AG08396 (cell line): ENCODE measurements around the gene BCAR3.

Experiments
- DNase-seq: peaks from one replicate; pipeline ENCODE4 v3.0.0; 2012; ENCODE audit warnings: low spot score, mixed read lengths

The BCAR3 gene

DNA sequence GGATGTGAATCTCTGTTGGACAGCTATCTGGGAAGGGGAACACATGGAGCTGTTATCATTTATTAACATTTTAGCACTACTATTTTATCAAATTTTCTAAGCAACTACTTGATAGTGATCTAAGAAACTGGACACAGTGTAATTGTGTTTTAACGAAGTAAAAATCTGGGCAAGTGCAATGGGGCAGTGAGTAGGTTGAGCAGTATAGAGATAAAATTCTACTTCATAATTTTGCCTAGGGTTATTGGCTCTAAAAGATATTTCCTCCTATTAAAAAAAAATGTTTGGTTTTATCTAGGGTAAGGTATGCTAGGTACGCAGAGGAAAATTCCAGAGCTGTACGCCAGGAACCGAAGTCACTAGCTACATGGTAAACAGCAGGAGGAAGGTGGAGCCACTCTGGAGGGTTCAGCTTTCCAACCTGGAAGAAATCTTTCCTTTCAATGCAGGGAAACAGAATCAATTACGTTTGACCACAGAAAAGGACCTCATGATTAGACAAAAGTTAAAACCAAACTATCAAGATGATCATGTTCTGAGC is 43.3 kb downstream of the BCAR3 start:
- DNase-seq, result no peak

DNA sequence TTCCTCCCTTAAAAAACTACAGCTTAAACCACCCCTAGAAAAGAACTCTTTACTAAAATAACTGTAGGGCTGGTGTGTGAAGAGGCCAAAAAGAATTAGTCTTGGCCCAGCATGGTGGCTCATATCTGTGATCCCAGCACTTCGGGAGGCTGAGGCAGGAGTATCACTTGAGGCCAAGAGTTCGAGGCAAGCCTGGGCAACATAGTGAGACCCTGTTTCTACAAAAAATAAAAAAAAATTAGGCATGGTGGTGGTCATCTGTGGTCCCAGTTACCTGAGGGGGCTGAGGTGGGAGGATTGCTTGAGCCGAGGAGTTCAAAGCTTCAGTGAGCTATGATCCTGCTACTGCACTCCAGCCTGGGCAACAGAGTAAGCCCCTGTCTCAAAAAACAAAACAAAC is 44.9 kb downstream of the BCAR3 start:
- DNase-seq, result no peak

DNA sequence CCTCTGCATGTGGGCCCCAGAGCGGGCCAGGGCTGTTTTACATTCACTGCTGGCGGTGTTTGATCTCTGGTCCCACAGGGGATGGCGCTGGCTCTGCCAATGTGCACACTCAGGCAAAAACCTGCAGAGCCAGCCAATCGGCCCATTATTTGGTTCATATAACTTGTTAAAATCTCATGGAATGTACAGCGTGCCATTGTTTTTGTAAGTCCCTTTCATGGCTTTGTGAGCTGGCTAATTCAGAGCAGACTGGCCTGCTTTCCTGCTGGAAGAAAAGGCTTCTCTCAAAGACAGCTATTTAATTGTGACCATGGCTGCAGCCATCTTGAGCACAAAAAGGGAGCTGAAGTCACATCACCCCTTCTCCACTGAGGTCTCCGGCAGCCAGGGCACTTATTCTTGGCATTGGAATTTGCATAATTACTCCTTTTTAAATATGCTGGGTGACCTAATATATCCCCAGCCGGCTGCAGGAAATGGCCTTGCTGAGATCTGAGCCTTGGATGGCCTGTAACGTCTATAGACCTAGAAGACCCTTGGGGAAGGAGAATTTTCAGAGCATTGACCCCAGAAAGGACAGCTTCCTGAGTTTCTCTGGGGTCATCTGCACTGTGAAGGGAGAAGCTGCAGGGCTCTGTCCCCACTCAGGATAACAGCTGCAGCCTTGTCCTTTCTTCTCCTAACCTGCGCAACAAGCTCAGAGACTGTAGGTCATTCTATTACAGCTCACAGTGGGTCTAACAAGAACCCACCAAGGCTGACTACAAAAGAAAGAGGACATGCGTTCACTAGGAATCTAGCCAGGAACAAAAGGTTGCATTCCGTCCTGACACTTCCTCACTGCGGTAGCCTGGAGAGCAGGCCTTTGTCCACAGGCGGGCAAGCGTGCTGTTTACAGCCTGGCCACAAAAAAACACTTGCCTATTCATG is 45.8 kb downstream of the BCAR3 start:
- DNase-seq, result no peak

DNA sequence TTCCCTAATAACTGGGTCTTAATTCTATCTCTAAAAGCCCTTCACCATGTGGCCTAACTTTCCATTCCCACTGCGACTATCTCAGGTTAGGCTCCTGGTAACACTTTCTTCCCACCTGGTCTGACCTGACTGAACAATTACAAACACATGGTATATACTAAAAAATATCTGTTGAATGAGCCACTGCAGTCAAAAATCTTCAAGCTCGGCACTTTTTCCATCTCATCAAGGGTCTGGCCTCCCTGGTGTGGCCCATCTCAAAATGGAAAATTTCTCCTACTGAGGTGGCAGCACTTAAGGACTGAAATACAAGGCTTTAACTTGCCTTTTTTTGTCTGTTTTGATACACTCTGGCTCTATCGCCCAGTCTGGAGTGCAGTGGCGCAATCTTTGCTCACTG is 48.3 kb downstream of the BCAR3 start:
- DNase-seq, result no peak

DNA sequence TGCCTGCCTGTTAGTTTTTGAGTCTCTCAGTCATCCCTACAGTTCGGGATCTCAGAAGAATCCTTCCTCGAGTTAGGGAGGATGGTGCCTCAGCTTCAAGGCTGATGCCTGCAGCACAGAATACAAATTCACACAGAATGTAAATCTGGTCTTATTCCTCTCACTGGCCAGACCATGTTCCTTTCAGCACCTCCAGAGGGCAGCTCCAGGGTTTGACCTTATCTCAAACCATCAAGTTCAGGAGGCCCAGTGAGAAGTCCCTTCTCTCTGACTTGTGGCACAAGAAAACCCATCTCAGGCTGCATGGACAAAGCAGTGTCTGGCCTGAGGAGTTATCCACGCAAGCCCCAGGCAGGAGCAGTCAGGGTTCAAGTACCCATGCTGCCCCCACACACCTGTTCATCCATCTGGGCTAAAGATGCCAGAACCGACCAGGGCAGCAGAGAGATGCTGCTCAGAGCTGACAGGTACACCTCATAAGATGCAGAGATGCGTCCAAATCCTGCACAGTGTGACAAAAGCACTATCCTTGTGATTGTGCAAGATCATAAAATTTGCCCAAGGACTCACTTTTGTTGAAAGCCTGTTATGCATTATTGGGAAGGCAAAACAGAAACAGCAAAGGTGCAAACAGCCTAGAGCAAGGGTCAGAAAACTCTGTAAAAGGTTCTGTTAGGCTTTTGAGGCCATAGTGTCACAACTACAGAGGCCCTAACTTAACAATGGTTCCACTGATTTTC is 49.8 kb downstream of the BCAR3 start:
- no peak for DNase-seq

DNA sequence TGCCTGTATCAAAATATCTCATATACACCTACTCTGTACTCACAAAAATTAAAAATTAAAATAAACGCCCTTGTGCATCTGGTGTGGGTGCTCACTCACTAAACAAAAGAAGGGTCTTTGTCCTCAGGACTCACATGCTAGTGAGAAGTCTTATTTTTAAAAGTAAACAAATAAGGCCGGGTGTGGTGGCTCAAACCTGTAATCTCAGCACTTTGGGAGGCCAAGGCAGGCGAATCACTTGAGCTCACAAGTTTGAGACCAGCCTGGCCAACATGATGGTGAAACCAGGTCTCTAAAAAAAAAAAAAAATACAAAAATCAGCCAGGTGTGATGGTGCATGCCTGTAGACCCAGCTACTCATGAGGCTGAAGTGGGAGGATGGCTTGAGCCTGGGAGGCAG is 51.5 kb downstream of the BCAR3 start:
- DNase-seq, result no peak

DNA sequence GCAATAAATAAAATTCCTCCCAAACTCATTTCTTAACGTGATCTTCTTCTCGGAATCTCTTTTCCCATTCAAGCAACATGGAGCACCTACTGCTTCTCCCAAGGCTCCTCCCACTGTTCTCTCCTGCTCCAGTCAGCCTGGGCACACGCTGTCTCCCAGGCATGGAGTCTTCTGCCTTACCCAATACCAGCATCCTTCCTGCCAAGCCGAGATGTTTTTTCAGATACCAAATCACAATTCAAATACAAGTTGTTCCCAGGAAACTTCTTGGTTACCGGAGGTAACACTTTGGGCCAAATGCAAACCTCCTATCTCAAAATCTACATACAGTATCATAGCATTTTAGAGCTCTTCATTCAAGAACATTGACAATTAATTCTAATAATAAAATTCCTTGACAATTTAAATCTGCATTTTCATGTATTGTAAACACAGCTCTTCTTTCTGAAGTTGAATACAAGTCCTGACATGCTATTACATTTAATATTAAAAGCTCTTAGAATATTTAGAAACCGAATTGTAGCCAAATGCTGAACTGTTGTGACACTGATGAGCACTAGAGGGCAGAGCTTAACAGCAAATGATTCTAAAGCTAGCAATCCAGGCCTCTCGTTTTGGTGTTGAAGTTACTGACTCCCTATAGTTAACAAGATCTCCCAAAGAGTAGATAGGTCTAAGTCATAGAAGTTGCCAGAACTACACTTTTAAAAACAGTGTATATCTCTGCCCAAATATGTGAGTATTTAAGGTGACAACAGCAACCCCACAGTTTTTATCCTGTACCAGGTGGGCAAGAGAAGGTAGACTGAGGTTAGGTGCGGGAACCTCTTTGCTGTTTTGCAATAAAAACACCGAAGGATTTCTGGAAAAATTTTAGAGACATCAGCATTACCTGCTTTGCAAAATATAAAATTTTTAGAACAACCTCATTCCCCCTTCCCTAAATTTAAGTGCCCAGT is 52.3 kb downstream of the BCAR3 start:
- peak; percentile 46 for DNase-seq

DNA sequence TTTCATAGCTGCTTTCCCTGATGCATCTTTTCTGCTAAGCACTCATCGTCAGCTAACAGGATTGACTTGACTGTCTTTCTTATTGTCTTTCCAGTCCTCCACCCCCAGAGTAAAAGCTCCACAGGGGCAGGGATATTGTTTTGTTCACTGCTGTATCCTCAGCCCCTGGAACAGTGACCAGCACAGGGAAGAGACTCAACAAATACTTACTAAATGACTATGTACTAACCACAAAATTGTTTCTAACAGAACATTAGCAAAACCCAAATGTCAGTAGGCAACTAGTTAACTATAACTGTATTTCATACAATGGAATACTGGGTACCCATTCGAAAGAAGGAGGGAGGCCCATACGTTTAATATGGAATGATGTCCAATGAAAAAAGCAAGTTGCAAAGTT is 53.0 kb downstream of the BCAR3 start:
- no peak for DNase-seq

DNA sequence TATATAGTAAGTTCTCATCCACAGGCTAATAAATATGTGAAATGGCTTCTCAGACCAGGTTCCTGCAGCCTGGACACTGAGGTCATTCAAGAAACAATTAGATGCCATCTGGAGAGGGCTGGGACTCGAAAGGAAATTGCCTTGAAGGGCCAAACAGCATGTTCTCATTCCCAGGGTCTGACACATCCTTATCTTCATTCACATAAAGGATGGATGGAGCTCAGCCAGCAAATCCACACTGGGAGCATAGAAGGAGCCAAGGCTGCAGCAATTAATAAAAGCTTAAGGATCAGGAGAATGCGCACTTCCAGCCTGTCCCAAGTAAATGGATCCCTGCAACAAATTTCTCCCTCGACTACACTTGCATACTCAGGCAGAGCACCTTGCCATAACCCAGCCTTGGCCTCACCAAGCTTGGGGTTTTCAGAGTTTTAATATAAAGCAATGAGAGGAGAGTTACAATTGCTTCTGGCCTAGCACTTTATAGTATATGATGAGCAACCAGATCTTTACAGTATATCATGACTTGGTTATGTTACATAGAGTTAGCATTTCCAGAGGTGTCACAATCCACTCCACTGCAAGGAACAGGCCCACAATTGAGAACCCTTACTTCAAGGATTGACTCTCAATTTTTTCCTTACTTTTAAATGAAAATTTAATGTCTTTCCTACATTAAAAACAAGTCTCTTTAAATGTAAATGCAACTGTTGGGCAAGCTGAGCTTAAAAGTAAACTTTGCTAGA is 55.9 kb downstream of the BCAR3 start:
- DNase-seq, result peak; percentile 25

DNA sequence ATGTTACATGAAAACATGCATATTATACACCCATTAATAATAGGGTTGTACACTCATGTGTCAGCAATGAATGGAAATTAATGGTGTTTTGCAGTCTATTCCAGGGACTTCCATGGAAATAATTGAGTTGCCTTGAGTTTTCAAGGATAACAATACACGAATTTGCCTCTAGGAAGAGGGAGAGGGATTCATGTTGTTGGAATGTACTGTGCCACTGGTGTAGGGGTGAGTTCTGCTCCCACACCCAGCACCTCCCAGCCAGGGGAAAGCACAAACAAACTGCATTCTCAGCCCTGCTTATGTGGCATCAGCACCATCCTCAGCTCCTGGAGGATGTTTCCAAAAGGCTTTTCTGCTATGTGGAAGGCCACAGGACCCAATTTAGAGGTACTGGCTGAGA is 57.8 kb downstream of the BCAR3 start:
- peak; percentile 70 for DNase-seq

DNA sequence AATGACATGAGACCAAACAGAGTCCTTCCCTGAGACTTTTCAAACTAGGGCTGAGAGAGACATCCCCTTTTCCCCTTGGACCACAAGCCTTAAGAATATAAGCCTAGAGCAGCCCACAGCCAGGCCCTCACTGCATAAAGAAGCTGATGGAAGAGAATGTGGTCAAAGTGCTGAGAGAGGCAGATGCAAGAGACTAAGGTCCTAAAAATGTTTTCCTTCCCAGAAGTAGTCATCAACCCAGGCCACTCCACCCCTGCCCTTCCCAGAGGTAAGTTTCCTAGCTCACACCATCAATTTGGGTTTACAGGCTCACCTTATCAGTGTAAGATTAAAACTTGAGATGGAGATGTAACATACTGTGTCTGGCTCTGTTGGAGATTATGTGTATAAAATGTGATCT is 58.2 kb downstream of the BCAR3 start:
- DNase-seq, result no peak

DNA sequence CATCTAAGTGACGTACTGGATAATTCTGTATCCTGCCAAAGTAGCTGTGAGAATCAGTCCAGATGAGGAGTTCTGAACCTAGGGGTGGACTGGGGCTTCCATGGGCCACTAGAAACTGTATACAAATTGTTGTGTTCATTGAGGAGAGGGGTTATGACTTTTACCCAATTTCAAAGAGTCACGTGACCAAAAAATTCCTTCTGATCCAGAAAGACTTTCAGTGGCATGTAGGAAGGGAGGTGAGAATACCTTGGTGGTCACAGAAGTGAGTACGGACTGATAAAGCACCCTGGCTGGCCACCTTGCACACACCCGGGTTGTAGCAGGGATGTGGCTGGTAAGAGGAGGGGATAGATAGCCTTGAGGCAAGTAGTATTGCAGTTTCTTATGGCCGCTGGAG is 60.4 kb downstream of the BCAR3 start:
- no peak for DNase-seq

DNA sequence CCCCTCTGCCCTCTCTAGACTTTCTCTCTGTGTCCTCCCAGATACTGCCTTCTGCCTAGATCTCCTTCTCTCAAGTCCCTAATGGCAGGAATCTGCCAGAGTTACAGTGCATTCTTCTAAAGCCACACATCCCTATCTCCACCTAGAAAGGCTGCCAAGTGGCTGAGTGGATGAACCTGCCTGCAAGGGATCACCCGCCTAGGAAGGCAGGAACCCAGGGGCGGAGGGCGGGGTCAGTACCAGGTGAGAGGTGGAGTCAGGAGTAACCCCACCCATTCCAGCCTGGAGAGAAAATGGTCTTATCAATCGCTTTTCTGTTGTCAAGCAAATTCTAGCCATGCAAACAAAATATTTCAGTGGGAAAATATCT is 60.8 kb downstream of the BCAR3 start:
- no peak for DNase-seq

DNA sequence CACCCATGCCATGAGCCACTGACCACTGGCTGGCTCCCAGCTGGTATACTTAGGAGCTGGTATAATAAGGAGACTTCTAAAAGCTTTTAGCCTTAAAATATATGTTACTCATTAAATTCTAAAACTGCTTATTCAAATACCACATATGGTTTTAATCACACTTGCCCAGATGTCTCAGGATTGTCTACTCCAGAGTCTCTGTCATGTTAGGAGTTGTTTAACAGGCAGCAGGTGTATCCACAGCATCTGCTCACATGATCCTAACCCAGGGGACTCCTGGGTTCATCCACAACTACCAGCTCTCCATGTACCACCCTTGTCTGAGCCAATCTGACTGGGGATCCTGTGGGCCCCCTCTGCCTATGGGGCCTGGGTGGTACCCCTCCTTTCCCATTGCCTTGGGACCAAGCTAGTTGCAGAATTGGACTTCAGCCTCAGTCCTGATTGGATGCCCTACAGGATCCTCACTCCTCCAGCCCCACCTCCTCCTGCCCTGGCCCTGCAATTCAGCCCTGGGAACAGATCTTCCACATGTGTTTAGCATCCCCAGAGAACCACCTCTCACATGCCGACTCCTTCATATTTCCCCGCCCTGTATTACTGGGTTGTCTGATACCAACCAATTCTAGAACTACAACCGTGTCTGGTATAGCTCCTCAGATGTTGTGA is 61.3 kb downstream of the BCAR3 start:
- DNase-seq, result no peak

DNA sequence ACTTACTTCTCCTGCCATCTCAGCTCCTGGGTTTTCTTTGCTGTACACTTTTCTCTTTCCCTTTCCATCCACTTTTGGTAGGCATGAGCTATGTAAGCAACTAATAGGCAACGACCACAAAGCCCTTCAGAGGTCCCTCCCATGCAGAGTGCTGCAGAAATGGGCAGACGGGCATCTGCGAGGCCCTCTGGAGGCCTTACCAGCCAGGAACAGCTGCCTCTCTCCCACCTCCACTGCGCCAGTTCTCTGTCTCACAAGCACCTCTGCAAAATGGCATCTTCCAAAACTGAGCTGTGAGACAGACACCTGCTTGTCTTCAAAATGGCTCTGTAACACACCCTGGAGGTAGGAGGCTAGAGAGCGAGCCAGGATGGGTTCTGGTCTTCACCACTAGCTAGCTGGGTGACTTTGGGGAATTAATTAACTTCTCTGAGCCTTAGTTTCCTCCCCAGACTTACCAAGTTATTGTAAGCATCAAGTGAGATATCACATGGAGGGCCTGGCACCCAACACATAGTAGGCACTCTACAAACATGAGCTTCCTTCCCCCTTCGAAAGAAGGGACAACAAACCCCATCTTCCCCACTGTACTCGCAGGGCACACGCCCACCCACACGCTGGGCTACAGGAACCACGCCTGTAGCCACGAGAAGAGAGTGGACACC is 62.0 kb downstream of the BCAR3 start:
- DNase-seq, result no peak

DNA sequence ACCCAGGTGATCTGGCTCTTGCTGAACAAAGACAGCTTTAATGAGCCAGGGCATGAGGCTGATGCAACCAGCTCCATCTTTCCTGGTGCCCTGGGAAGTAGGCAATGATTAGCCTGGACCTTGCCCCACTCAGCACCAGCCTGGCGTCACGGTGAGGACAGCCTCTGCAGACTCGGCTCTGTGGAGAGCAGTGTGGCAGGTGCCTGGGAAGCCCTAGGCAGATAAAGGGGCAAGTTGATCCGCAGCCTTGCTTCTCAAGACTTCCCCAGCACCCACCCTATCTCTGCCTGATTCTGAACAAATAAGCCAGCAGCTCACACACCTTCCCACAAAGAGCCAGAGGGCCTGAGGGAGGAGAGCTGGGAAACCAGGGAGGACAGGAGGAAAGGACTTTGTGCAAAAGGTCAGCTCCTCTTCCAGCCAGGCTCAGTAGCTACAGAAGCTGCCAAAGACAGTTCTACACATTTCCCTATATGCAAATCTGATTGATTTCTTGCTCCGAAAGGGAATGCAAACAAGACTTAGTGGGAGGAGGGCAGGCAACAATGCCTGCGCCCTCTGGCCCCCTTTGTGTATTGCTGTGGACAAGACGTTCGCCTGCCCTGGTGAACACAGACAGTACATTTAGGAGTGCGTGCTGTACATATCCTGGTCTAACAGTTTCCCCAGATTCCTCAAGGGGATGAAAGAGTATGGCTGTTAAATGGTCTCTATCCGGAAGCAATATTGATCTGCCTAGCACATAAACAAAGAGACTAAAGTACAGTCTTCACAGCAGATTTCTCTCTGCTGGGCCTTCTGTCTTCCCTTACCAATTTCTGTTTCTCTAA is 63.8 kb downstream of the BCAR3 start:
- no peak for DNase-seq

DNA sequence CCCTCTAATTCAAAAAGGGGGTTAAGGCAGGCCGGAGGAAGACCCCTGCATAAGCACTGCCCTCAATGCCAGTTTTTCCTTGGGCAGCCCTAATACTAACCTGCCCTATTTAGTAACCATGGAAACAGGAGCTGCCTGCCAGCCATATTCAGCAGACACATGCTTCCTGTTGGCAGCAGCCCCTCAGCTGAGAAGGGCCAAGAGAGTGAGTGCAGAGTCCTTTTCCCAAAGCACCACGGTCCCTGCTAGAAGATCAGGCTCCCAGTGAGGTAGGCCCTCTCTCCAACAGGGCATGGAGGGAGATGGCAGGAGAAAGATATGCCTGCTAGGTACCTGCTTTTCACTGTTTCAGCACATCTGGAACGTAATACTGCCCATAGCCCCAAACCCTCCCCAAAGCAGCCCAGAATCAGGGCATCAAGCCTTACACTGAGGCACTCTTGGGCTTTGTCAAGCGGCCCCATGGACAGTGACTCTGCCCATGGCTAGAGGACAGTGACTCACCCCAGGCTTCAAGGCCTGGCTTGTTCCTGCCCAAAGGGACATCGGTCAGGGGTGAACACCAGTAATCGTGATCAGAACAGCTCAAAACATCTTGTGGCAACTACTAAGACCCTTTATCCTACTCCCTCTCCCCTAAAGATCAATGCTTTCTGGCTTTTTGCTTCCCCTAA is 64.5 kb downstream of the BCAR3 start:
- no peak for DNase-seq

DNA sequence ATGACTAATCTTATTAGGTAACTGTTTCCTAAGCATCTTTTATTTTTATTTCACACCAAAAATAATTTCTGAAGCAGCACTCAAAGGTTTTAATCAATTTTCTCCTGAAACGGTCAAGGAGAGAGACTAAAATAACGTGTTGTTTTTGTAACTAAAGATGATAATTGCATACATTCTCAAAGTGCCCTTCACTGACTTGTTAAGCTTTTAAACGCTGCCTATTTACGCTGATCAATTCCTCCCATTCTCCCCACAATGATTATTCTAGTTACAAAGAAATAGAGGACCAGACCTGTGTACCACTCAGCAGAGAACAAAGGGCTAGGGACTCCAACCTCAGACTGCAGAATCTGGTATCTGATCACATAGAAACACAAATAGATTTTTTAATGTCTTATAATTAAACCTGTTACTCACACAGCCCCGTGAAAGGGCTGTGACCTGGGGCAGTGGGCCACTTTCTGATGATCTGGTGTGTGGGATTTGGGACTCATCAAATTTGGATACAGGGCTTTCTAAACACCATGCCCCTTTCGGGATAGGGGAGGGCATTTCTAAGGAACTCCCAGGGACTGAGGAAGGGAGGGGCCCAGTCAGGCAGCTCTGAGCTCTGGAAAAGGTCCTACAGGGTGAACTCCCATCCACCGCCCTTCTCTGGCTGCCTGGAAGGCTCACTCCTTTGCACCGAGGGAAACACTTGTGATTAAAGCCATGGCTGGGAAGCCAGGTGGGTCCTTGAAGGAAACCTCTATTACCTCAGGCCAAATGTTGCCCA is 65.2 kb downstream of the BCAR3 start:
- no peak for DNase-seq
